Right lobe of liver (tissue), 4 donors: Measurements from ENCODE around the gene SYNE3.

Experiments
- CTCF ChIP-seq, 4 donors: fragments of 200-600 bp in 3 of 4; fragments of 450-650 bp in 1 of 4; IDR thresholded peaks; one replicate each; pipeline versions ENCODE4 v1.5.1 to v1.8.0; 2016 to 2022; ENCODE audit warnings: antibody characterized with exemption in 4 of 4, mild to moderate bottlenecking in 2 of 4
- POLR2A ChIP-seq: fragments of 450-650 bp; IDR thresholded peaks from one replicate; pipeline ENCODE4 v1.6.1; 2017; ENCODE audit warnings: antibody characterized with exemption, mild to moderate bottlenecking
- donor health status: DM: no; HTN: no; CAD: no.
- donor health status: DM: no; HTN: no; CAD: no.
- donor health status: DM: no; HTN: yes; CAD: no.

DNA sequence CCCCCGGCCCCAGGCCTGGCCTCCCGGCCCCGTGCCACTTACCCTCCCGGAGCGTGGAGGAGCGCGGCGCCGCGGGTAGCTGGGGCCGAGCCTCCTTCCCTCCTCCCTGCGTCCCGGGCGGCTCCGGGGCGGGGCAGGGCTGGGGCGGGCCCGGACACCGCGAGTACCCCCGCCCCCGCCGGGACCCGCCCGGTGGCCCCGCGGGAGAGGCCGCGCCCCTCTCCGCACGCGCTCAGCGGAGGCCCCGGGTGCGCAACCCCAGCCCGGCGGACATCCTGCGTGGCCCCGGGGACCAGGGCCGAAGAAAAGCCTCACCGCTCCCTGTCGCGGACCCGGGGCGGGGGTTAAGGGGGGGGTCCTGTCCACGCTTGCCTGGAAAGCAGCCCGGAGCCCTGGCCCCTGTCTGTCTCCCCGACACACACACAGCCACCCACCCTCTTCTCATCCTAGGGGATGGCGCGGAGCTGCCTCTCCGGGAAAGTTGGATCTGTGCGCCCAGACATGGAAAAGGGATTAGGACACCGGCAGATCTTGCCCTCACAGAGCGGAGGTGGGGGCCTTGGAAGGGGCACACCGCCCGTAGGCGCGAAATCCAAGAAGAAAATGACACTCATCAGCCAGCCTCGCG lies at the start of gene SYNE3:
- TF ChIP-seq CTCF (IDR thresholded peaks at IDR 0.05) (no peak), POLR2A (no peak)
